ENCODE measurements around the gene AP2A1.
A peak's percentile ranks its signal among the peaks of the same experiment; 100 is the strongest.

AP2A1 gene

DNA sequence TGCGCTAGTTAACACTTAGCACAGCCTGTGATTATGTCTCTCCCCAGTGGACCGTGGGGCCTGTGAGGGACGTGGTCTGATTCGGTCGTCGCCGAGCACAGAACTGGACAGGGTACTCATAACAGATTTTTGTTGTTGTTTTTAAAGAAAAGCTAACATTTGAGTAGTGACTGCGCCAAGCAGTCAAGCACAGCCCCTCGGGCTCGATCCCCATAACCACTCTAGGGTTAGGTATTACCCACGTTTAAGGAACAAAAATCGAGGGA is 83.4 kb downstream of the AP2A1 start:
- peak overlapping the region; percentile 88 for H3K4me2 ChIP-seq
- no peak overlapping the region for H3K27ac ChIP-seq
- H4K20me1 ChIP-seq, result peaks cover 35% of the 10 kb centered on the region
- peaks cover 45% of the 10 kb centered on the region for H3K4me1 ChIP-seq
- peak overlapping the region; percentile 94 for H3K4me3 ChIP-seq
- H3K36me3 ChIP-seq, result peaks cover 18% of the 10 kb centered on the region
- H3K9me3 ChIP-seq, result peaks cover 8% of the 10 kb centered on the region; the same call in 1 of the 2 replicates
- TF ChIP-seq Cebpa-rat (IDR thresholded peaks at IDR 0.05), result no peak
- H3K27me3 ChIP-seq, result no peaks in the 10 kb centered on the region
- H3K9ac ChIP-seq, result peak overlapping the region; percentile 95; the same call in 1 of the 2 replicates

- H3K4me3 ChIP-seq, result peak within 1 kb of the TSS; percentile 94
- peaks cover 8% of the 10 kb centered on the region; the same call in 1 of the 2 replicates for H3K9me3 ChIP-seq
- H3K27me3 ChIP-seq, result no peaks in the 10 kb centered on the region
- peak within 1 kb of the TSS; percentile 95 for H3K9ac ChIP-seq
- peak within 1 kb of the TSS; percentile 99 for H3K4me2 ChIP-seq
- peaks cover 41% of the 10 kb centered on the region for H4K20me1 ChIP-seq
- H3K4me1 ChIP-seq, result peaks cover 45% of the 10 kb centered on the region
- H3K27ac ChIP-seq, result peak within 1 kb of the TSS; percentile 95
- TF ChIP-seq Cebpa-rat (IDR thresholded peaks at IDR 0.05), result no peak
- peaks cover 24% of the 10 kb centered on the region for H3K36me3 ChIP-seq
Measured at GRCh38 chr19:49850487-49851342, 83.9 kb downstream of the AP2A1 start, which contains the start of gene PTOV1. PTOV1 (plus strand) TSS chr19:49851159.

GRCh38 chr19:49851456-49852259 is 84.9 kb downstream of the AP2A1 start:
- H3K4me1 ChIP-seq, result peaks cover 45% of the 10 kb centered on the region
- peak overlapping the region; percentile 95 for H3K27ac ChIP-seq
- H3K36me3 ChIP-seq, result peaks cover 33% of the 10 kb centered on the region

DNA sequence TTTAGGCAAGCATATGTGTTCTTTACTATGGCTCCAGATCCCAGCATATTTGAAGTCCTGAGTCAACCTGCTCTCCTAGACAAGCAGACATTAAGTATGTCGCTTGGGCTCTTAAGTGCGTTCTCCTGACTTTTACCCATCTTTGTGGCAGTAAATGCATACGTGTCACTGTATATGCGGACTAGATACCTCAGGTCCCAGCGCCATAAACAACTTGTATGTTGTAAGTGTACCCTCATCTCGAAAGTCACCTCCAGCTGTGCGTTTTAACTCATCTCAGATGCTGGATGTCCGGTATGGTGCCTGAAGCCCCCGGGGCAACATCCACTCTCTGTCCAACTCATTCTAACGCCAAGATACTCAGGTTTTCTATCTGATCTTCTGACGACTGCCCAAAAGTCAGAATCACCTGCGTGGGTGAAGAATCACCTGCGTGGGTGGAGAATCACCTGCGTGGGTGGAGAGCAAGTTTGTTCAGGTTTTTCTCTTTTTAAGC is 85.9 kb downstream of the AP2A1 start:
- H3K4me1 ChIP-seq, result peaks cover 45% of the 10 kb centered on the region
- no peak overlapping the region for H3K27ac ChIP-seq
- no peaks in the 10 kb centered on the region for H3K27me3 ChIP-seq
- peaks cover 44% of the 10 kb centered on the region for H3K36me3 ChIP-seq
- peak overlapping the region; percentile 99 for H3K4me2 ChIP-seq
- H3K4me3 ChIP-seq, result peak overlapping the region; percentile 94
- peak overlapping the region; percentile 95; the same call in 1 of the 2 replicates for H3K9ac ChIP-seq
- H4K20me1 ChIP-seq, result peaks cover 60% of the 10 kb centered on the region
- TF ChIP-seq Cebpa-rat (IDR thresholded peaks at IDR 0.05), result no peak
- H3K9me3 ChIP-seq, result peaks cover 8% of the 10 kb centered on the region; the same call in 1 of the 2 replicates

More at GRCh38 chr19:49851456-49852259, 84.9 kb downstream of the AP2A1 start:
- no peak for TF ChIP-seq Cebpa-rat (IDR thresholded peaks at IDR 0.05)
- H3K4me2 ChIP-seq, result peak overlapping the region; percentile 99
- H3K27me3 ChIP-seq, result no peaks in the 10 kb centered on the region
- peak overlapping the region; percentile 94 for H3K4me3 ChIP-seq
- H3K9me3 ChIP-seq, result peaks cover 8% of the 10 kb centered on the region; the same call in 1 of the 2 replicates
- H4K20me1 ChIP-seq, result peaks cover 50% of the 10 kb centered on the region
- H3K9ac ChIP-seq, result peak overlapping the region; percentile 95

DNA sequence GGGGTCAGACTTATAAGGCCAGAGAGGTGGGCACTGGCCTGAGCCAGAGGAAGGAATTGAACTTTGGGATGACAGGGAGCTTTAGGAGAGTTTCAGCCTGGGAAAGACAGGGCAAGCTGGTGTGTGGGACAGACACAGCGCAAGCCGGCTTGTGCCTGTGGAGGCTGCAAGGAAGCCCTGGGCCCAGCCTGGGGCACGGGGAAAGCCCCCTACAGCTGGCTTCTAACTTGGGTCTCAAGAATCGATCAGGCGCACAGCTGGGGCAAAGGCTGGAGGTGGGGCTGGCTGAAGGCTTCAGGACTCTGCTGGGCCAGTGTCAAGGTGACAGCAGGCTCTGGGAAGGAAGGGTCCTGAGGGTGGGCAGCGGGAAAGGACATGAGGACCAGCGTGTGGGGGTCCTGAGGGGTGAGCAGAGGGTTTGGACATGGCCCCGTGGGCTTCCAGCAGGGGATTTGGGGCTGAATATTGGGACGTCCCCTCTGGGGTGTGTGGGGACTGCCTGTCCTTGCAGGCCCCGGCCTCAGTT is 87.1 kb downstream of the AP2A1 start:
- Histone ChIP-seq H3K27ac (peak overlapping the region; percentile 27; the same call in 1 of the 2 replicates), H3K9ac (peak overlapping the region; percentile 24; the same call in 1 of the 2 replicates), H3K4me1 (peaks cover 37% of the 10 kb centered on the region), H3K4me3 (no peak overlapping the region), H4K20me1 (peaks cover 73% of the 10 kb centered on the region), H3K27me3 (no peaks in the 10 kb centered on the region), H3K36me3 (peaks cover 56% of the 10 kb centered on the region), H3K9me3 (peaks cover 6% of the 10 kb centered on the region; the same call in 1 of the 2 replicates), H3K4me2 (peak overlapping the region; percentile 99)
- no peak for TF ChIP-seq Cebpa-rat (IDR thresholded peaks at IDR 0.05)

DNA sequence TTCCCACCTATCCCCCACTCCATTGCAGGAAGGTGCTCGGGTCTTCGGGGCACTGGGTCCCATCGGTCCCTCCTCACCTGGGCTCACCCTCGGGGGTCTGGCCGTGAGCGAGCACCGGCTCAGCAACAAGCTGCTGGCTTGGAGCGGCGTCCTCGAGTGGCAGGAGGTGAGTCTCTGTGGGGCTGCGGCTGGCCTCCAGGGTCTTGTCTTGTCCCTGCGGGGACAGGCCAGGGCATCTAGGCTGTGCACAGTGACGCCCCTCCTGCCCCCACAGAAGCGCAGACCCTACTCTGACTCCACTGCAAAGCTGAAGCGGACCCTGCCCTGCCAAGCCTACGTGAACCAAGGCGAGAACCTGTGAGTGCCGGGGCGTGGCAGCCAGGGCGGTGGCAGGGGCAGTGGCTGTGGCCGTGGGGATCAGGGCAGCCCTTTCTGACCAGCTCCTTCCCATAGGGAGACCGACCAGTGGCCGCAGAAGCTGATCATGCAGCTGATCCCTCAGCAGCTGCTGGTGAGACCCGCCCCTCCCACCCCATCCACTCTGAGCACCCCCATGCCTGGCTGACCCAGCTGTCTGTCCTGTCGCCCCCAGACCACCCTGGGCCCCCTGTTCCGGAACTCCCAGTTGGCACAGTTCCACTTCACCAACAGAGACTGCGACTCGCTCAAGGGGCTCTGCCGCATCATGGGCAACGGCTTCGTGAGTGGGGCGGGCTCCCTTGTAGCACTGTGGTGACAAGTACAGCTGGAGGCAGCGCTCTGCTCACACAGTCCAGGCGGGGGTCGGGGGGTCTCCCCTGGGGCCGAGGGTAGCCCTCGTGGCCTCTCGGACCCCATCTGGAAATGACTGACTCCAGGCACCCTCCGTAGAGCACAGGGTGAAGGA is 87.8 kb downstream of the AP2A1 start:
- H3K9me3 ChIP-seq, result no peaks in the 10 kb centered on the region
- H3K27me3 ChIP-seq, result no peaks in the 10 kb centered on the region
- H3K27ac ChIP-seq, result peak overlapping the region; percentile 49; the same call in 1 of the 2 replicates
- H4K20me1 ChIP-seq, result peaks cover 80% of the 10 kb centered on the region
- H3K4me1 ChIP-seq, result peaks cover 33% of the 10 kb centered on the region
- no peak for TF ChIP-seq Cebpa-rat (IDR thresholded peaks at IDR 0.05)
- 0 out of 2 replicates have a peak overlapping the region, but pooled peaks have one; percentile 24 for H3K9ac ChIP-seq
- H3K36me3 ChIP-seq, result peaks cover 57% of the 10 kb centered on the region
- no peak overlapping the region for H3K4me3 ChIP-seq
- peak overlapping the region; percentile 99 for H3K4me2 ChIP-seq

GRCh38 chr19:49855277-49855675 is 88.5 kb downstream of the AP2A1 start:
- peaks cover 64% of the 10 kb centered on the region for H3K36me3 ChIP-seq
- H3K4me2 ChIP-seq, result no peak overlapping the region
- peak overlapping the region; percentile 49; the same call in 1 of the 2 replicates for H3K27ac ChIP-seq
- H3K27me3 ChIP-seq, result no peaks in the 10 kb centered on the region
- no peaks in the 10 kb centered on the region for H3K9me3 ChIP-seq
- no peak for TF ChIP-seq Cebpa-rat (IDR thresholded peaks at IDR 0.05)
- peaks cover 28% of the 10 kb centered on the region for H3K4me1 ChIP-seq
- H3K9ac ChIP-seq, result no peak overlapping the region
- H4K20me1 ChIP-seq, result peaks cover 86% of the 10 kb centered on the region
- H3K4me3 ChIP-seq, result no peak overlapping the region

DNA sequence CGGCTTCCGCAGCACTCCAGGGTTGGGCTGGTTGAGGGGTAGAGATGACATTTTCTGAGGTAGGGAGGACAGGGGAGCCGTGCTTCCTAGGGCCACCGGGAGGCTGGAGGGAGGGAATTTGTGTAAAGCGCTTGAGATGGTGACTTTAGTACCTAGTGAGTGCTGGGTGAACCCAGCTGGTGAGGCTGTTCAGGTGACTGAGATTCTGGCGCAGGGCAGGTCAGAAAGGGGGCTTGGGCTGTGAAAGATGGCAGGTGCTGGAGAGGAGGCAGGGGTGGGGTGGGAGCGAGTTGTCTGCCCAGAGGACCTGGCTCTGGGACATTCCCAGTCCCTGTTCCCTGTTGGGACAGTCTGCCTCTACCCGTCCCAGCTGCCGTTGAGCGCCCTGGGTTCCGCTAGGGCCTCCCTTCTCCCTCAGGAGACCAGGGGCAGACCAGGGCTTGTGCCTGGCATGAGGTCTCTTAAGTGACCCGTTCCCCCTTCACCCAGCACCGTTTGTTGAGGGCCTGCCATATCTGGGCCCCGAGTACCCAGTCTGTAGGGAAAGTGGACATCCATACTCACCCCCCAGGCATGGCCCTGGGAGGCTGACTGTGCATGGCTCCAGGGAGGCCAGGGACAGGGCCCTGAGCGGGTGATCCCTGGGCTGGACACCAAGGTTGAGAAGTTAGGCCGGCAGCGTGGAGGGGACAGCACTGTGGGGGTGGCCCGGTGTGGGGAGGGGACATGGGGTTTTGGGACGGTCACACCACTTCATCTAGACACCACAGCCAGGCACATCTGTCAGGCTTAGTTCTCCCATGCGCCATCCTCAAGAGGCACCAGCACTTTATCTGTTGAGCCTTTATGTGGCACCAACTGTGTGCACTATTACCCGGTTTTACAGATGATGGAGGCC is 89.1 kb downstream of the AP2A1 start:
- no peak for TF ChIP-seq Cebpa-rat (IDR thresholded peaks at IDR 0.05)
- Histone ChIP-seq H3K9ac (no peak overlapping the region), H3K27me3 (no peaks in the 10 kb centered on the region), H3K36me3 (peaks cover 70% of the 10 kb centered on the region), H3K27ac (no peak overlapping the region), H3K4me2 (no peak overlapping the region), H3K4me3 (no peak overlapping the region), H4K20me1 (peaks cover 93% of the 10 kb centered on the region), H3K9me3 (no peaks in the 10 kb centered on the region), H3K4me1 (peaks cover 28% of the 10 kb centered on the region)

Data from BLaER1 (cell line).